Activated CD8-positive, alpha-beta T cell treated with anti-CD3 and anti-CD28 coated beads, Interleukin-2, amount 10 ng/mL, durations not matched to agents 7 days and 5 days (primary cell): ENCODE results near the gene DTNB. TPM values are rescaled to one million over a fixed set of nuclear protein-coding genes. Genes with fewer than 3 reads are reported as not detected.

Source experiments
- ATAC-seq: fragments of 150-1000 bp; cut with Tn5 transposase; one replicate; pipeline ENCODE4 v1.10.0; 2021; ENCODE audit warnings: moderate library complexity
- CTCF ChIA-PET: fragments of 350-600 bp; sonication (Branson Sonifier 250); formaldehyde crosslinking; loops from one replicate; lab custom pipeline; 2021; ENCODE audit warnings: antibody characterized with exemption; lab: Charles Lee
- POLR2A ChIA-PET: fragments of 350-600 bp; sonication (Branson Sonifier 250); formaldehyde crosslinking; loops from one replicate; lab custom pipeline; 2021; ENCODE audit warnings: antibody characterized with exemption; lab: Charles Lee
- DNase-seq: peaks from one replicate; pipeline ENCODE4 v3.0.0-alpha.2; 2020
- H3K27ac Mint-ChIP-seq: one replicate; pipeline ENCODE4 v1.8.0; 2021; ENCODE audit warnings: mild to moderate bottlenecking, mixed read lengths
- H3K27me3 Mint-ChIP-seq: one replicate; pipeline ENCODE4 v1.8.0; 2021; ENCODE audit warnings: low read depth, mixed read lengths
- H3K36me3 Mint-ChIP-seq: one replicate; pipeline ENCODE4 v1.8.0; 2021; ENCODE audit warnings: low read depth, mixed read lengths
- H3K4me1 Mint-ChIP-seq: one replicate; pipeline ENCODE4 v1.8.0; 2021; ENCODE audit warnings: low read depth, mixed read lengths
- H3K4me3 Mint-ChIP-seq: one replicate; pipeline ENCODE4 v1.8.0; 2021; ENCODE audit warnings: mild to moderate bottlenecking, mixed read lengths
- H3K9me3 Mint-ChIP-seq: one replicate; pipeline ENCODE4 v1.8.0; 2022; ENCODE audit warnings: mixed read lengths; ENCODE audit not compliant: insufficient read depth
- total RNA-seq, 2 experiments: library from RNA; stranded (reverse); gene quantifications; one replicate each; pipeline ENCODE4 v1.2.3, GENCODE V29; 2021

The DTNB gene
- total RNA-seq, 2 experiments from 2014 or later = 29.2 to 31.2 TPM

- Mint-ChIP-seq H3K9me3 (no peaks in the 10 kb centered on the region), H3K4me1 (peaks cover 11% of the 10 kb centered on the region), H3K27ac (no peak overlapping the region), H3K36me3 (peaks cover 16% of the 10 kb centered on the region), H3K27me3 (no peaks in the 10 kb centered on the region), H3K4me3 (no peak overlapping the region)
- DNase-seq (no peak), ATAC-seq (no peak)
- ChIA-PET POLR2A (no interaction called here), CTCF (interaction anchor here (0.6 kb wide), 1 partner anchor 41 kb away, joined by 3 read pairs; no protein-coding TSS in a partner anchor)
Observed at GRCh38 chr2:25431604-25432003, 241.8 kb downstream of the DTNB start.

- Mint-ChIP-seq H3K4me3 (no peak overlapping the region), H3K27me3 (no peaks in the 10 kb centered on the region), H3K9me3 (no peaks in the 10 kb centered on the region), H3K27ac (no peak overlapping the region), H3K4me1 (peaks cover 11% of the 10 kb centered on the region), H3K36me3 (peaks cover 10% of the 10 kb centered on the region)
- ChIA-PET CTCF (no interaction called here), POLR2A (no interaction called here)
- no peak for DNase-seq
- ATAC-seq = no peak
Observed at GRCh38 chr2:25430556-25430955, 242.8 kb downstream of the DTNB start.

GRCh38 chr2:25426326-25426725 is 247.1 kb downstream of the DTNB start:
- Mint-ChIP-seq H3K27ac (no peak overlapping the region), H3K4me3 (no peak overlapping the region), H3K4me1 (peaks cover under 1% of the 10 kb centered on the region), H3K9me3 (no peaks in the 10 kb centered on the region), H3K36me3 (peaks cover 6% of the 10 kb centered on the region), H3K27me3 (no peaks in the 10 kb centered on the region)
- no peak for DNase-seq
- CTCF ChIA-PET = interaction anchor here (0.8 kb wide), 1 partner anchor 238 kb away, joined by 3 read pairs; no protein-coding TSS in a partner anchor
- POLR2A ChIA-PET = no interaction called here
- ATAC-seq = no peak

GRCh38 chr2:25424426-25425028 is 248.8 kb downstream of the DTNB start:
- POLR2A ChIA-PET = interaction anchor here (0.7 kb wide), 1 partner anchor 12 kb away, joined by 3 read pairs; no protein-coding TSS in a partner anchor
- DNase-seq (no peak), ATAC-seq (no peak)
- CTCF ChIA-PET = no interaction called here
- peaks cover 12% of the 10 kb centered on the region for H3K36me3 Mint-ChIP-seq
- H3K4me3 Mint-ChIP-seq = no peak overlapping the region
- H3K4me1 Mint-ChIP-seq = peaks cover 16% of the 10 kb centered on the region
- H3K27me3 Mint-ChIP-seq = no peaks in the 10 kb centered on the region
- H3K27ac Mint-ChIP-seq = no peak overlapping the region
- H3K9me3 Mint-ChIP-seq = no peaks in the 10 kb centered on the region

GRCh38 chr2:25421820-25422411 is 251.5 kb downstream of the DTNB start:
- ChIA-PET CTCF (no interaction called here), POLR2A (no interaction called here)
- Mint-ChIP-seq H3K27me3 (no peaks in the 10 kb centered on the region), H3K9me3 (peaks cover 12% of the 10 kb centered on the region), H3K4me1 (peaks cover 32% of the 10 kb centered on the region), H3K4me3 (no peak overlapping the region), H3K27ac (no peak overlapping the region), H3K36me3 (peaks cover 26% of the 10 kb centered on the region)
- no peak for ATAC-seq
- no peak for DNase-seq

- ChIA-PET POLR2A (no interaction called here), CTCF (no interaction called here)
- no peaks in the 10 kb centered on the region for H3K27me3 Mint-ChIP-seq
- H3K4me1 Mint-ChIP-seq = peaks cover 36% of the 10 kb centered on the region
- peaks cover 26% of the 10 kb centered on the region for H3K36me3 Mint-ChIP-seq
- ATAC-seq (no peak), DNase-seq (no peak)
- H3K9me3 Mint-ChIP-seq = peaks cover 12% of the 10 kb centered on the region
- no peak overlapping the region for H3K4me3 Mint-ChIP-seq
- H3K27ac Mint-ChIP-seq = no peak overlapping the region
Observed at GRCh38 chr2:25421289-25421688, 252.1 kb downstream of the DTNB start.

GRCh38 chr2:25420820-25421237 is 252.5 kb downstream of the DTNB start:
- ChIA-PET POLR2A (no interaction called here), CTCF (no interaction called here)
- ATAC-seq (peak; percentile 30), DNase-seq (no peak)
- peaks cover 36% of the 10 kb centered on the region for H3K4me1 Mint-ChIP-seq
- no peaks in the 10 kb centered on the region for H3K27me3 Mint-ChIP-seq
- peaks cover 27% of the 10 kb centered on the region for H3K36me3 Mint-ChIP-seq
- no peak overlapping the region for H3K27ac Mint-ChIP-seq
- H3K9me3 Mint-ChIP-seq = peaks cover 12% of the 10 kb centered on the region
- no peak overlapping the region for H3K4me3 Mint-ChIP-seq

- ChIA-PET CTCF (no interaction called here), POLR2A (no interaction called here)
- Mint-ChIP-seq H3K36me3 (peaks cover 28% of the 10 kb centered on the region), H3K27me3 (no peaks in the 10 kb centered on the region), H3K27ac (no peak overlapping the region), H3K4me3 (no peak overlapping the region), H3K4me1 (peaks cover 36% of the 10 kb centered on the region), H3K9me3 (peaks cover 12% of the 10 kb centered on the region)
- ATAC-seq = no peak
- no peak for DNase-seq
Observed at GRCh38 chr2:25419678-25420242, 253.6 kb downstream of the DTNB start.

GRCh38 chr2:25418944-25419677 is 254.3 kb downstream of the DTNB start:
- no peak overlapping the region for H3K4me3 Mint-ChIP-seq
- H3K27me3 Mint-ChIP-seq = no peaks in the 10 kb centered on the region
- ATAC-seq (no peak), DNase-seq (no peak)
- CTCF ChIA-PET = interaction anchor here (0.9 to 1.2 kb wide), 3 partner anchors 8 to 253 kb away, joined by 3 to 4 read pairs (median 3); no protein-coding TSS in a partner anchor
- H3K36me3 Mint-ChIP-seq = peaks cover 28% of the 10 kb centered on the region
- H3K9me3 Mint-ChIP-seq = peaks cover 12% of the 10 kb centered on the region
- peaks cover 36% of the 10 kb centered on the region for H3K4me1 Mint-ChIP-seq
- POLR2A ChIA-PET = no interaction called here
- no peak overlapping the region for H3K27ac Mint-ChIP-seq

- H3K27ac Mint-ChIP-seq = peak overlapping the region; percentile 27
- POLR2A ChIA-PET = interaction anchor here (1.0 kb wide), 1 partner anchor 56 kb away, joined by 3 read pairs; no protein-coding TSS in a partner anchor
Observed at GRCh38 chr2:25417715-25418369, 255.5 kb downstream of the DTNB start.

GRCh38 chr2:25416674-25417073 is 256.7 kb downstream of the DTNB start:
- ATAC-seq (no peak), DNase-seq (no peak)
- Mint-ChIP-seq H3K4me3 (no peak overlapping the region), H3K36me3 (peaks cover 33% of the 10 kb centered on the region), H3K4me1 (peaks cover 36% of the 10 kb centered on the region), H3K27me3 (no peaks in the 10 kb centered on the region), H3K27ac (no peak overlapping the region), H3K9me3 (peaks cover 12% of the 10 kb centered on the region)
- CTCF ChIA-PET = interaction anchor here (0.7 to 1.4 kb wide), 3 partner anchors 15 to 49 kb away, joined by 3 read pairs; no protein-coding TSS in a partner anchor
- POLR2A ChIA-PET = interaction anchor here (1.0 kb wide), 1 partner anchor 54 kb away, joined by 3 read pairs; no protein-coding TSS in a partner anchor

More at GRCh38 chr2:25417715-25418369, 255.5 kb downstream of the DTNB start:
- peaks cover 12% of the 10 kb centered on the region for H3K9me3 Mint-ChIP-seq
- no peaks in the 10 kb centered on the region for H3K27me3 Mint-ChIP-seq
- H3K4me1 Mint-ChIP-seq = peaks cover 36% of the 10 kb centered on the region
- peaks cover 33% of the 10 kb centered on the region for H3K36me3 Mint-ChIP-seq
- CTCF ChIA-PET = interaction anchor here (0.7 to 1.4 kb wide), 5 partner anchors 15 to 149 kb away, joined by 3 read pairs; no protein-coding TSS in a partner anchor
- H3K4me3 Mint-ChIP-seq = no peak overlapping the region
- ATAC-seq (no peak), DNase-seq (peak; percentile 38)
